ENCODE measurements around the gene CDC42BPB. TPM values are rescaled to one million over a fixed set of nuclear protein-coding genes. Genes with fewer than 3 reads are reported as not detected.

Gene CDC42BPB
- total and polyA plus RNA-seq, 11 donors, result 31.1 to 124 (median 68.9) TPM

- no peaks in the 10 kb centered on the region for H3K9me3 ChIP-seq
- no peak overlapping the region for H3K4me3 ChIP-seq
- H3K36me3 ChIP-seq, result peaks cover 0 to 52% (median 25%) of the 10 kb centered on the region in 9 donors
- intact Hi-C loops (cut with DNase I), result loop anchor here in 1 of 10 donors (10.0 kb wide), 1 partner anchor 46 kb away; the partner anchor contains the start of gene CDC42BPB
- DNase-seq (peak in 2 of 5 donors; percentile 62 to 68), ATAC-seq (peak; percentile 15 to 63 (median 20))
- 65 to 69% (median 67%) methylated on average over 15 of the region's 15 CpGs for WGBS, 4 donors
- peaks cover 0 to 42% (median 15%) of the 10 kb centered on the region in 12 donors for H3K4me1 ChIP-seq
- TF ChIP-seq POLR2A (IDR thresholded peaks at IDR 0.05), result no peak
- TF ChIP-seq, protein P1, sequence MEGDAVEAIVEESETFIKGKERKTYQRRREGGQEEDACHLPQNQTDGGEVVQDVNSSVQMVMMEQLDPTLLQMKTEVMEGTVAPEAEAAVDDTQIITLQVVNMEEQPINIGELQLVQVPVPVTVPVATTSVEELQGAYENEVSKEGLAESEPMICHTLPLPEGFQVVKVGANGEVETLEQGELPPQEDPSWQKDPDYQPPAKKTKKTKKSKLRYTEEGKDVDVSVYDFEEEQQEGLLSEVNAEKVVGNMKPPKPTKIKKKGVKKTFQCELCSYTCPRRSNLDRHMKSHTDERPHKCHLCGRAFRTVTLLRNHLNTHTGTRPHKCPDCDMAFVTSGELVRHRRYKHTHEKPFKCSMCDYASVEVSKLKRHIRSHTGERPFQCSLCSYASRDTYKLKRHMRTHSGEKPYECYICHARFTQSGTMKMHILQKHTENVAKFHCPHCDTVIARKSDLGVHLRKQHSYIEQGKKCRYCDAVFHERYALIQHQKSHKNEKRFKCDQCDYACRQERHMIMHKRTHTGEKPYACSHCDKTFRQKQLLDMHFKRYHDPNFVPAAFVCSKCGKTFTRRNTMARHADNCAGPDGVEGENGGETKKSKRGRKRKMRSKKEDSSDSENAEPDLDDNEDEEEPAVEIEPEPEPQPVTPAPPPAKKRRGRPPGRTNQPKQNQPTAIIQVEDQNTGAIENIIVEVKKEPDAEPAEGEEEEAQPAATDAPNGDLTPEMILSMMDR (IDR thresholded peaks at IDR 0.05), result no peak
- no peaks in the 10 kb centered on the region for H3K27me3 ChIP-seq
- H3K27ac ChIP-seq, result peak overlapping the region in 1 of 12 donors; percentile 30
These were observed 48.5 kb downstream of the CDC42BPB start for GRCh38 chr14:103008768-103009357.

GRCh38 chr14:103008126-103008525, 49.2 kb downstream of the CDC42BPB start:
- no peaks in the 10 kb centered on the region for H3K9me3 ChIP-seq
- TF ChIP-seq, protein P1 (IDR thresholded peaks at IDR 0.05), result no peak
- TF ChIP-seq POLR2A (IDR thresholded peaks at IDR 0.05), result no peak
- H3K36me3 ChIP-seq, result peaks cover 0 to 60% (median 32%) of the 10 kb centered on the region in 9 donors
- no peak overlapping the region for H3K4me3 ChIP-seq
- no peak for DNase-seq
- no peak for ATAC-seq
- peak overlapping the region in 4 of 12 donors; percentile 33 to 54 (median 42) for H3K27ac ChIP-seq
- no peaks in the 10 kb centered on the region for H3K27me3 ChIP-seq
- 81 to 89% (median 84%) methylated on average over 8 to 10 of the region's 10 CpGs for WGBS, 4 donors
- peaks cover 0 to 44% (median 15%) of the 10 kb centered on the region in 12 donors for H3K4me1 ChIP-seq
- intact Hi-C loops (cut with DNase I), result loop anchor here in 1 of 10 donors (10.0 kb wide), 1 partner anchor 47 kb away; the partner anchor contains the start of gene CDC42BPB

GRCh38 chr14:103007555-103007954, 49.8 kb downstream of the CDC42BPB start:
- DNase-seq (peak in 3 of 5 donors; percentile 55 to 69 (median 64)), ATAC-seq (peak; percentile 34 to 91 (median 64))
- Histone ChIP-seq H3K9me3 (no peaks in the 10 kb centered on the region), H3K27me3 (no peaks in the 10 kb centered on the region), H3K27ac (peak overlapping the region in 4 of 12 donors; percentile 11 to 49 (median 34)), H3K4me3 (no peak overlapping the region), H3K36me3 (peaks cover 0 to 65% (median 38%) of the 10 kb centered on the region in 9 donors), H3K4me1 (peaks cover 0 to 44% (median 15%) of the 10 kb centered on the region in 12 donors)
- TF ChIP-seq, protein P1 (IDR thresholded peaks at IDR 0.05), result no peak
- WGBS, 4 donors, result 64 to 78% (median 74%) methylated on average over 14 of the region's 14 CpGs
- intact Hi-C loops (cut with DNase I), result loop anchor here in 1 of 10 donors (10.0 kb wide), 1 partner anchor 47 kb away; the partner anchor contains the start of gene CDC42BPB

- intact Hi-C loops (cut with DNase I), result loop anchor here in 1 of 10 donors (10.0 kb wide), 1 partner anchor 48 kb away; the partner anchor contains the start of gene CDC42BPB
- Histone ChIP-seq H3K36me3 (peaks cover 0 to 70% (median 42%) of the 10 kb centered on the region in 9 donors), H3K9me3 (no peaks in the 10 kb centered on the region), H3K27ac (peak overlapping the region in 2 of 12 donors; percentile 11 to 32), H3K4me3 (no peak overlapping the region), H3K4me1 (peaks cover 0 to 44% (median 15%) of the 10 kb centered on the region in 12 donors), H3K27me3 (no peaks in the 10 kb centered on the region)
- DNase-seq, result no peak
- no peak for ATAC-seq
- WGBS, 4 donors, result 94 to 97% (median 96%) methylated on average over 14 of the region's 14 CpGs
- TF ChIP-seq, protein P1 (IDR thresholded peaks at IDR 0.05), result no peak
- no peak for TF ChIP-seq POLR2A (IDR thresholded peaks at IDR 0.05)
These were observed 50.3 kb downstream of the CDC42BPB start for GRCh38 chr14:103006991-103007520.
